HG03025 (cell line): Measurements from ENCODE around the gene CDKN1B.
A peak's percentile ranks its signal among the peaks of the same experiment; 100 is the strongest.

Source experiments
- ATAC-seq: cut with Tn5 transposase; IDR thresholded peaks from one replicate; pipeline ENCODE4 v1.9.1; 2021; ENCODE audit warnings: mild to moderate bottlenecking, moderate library complexity; ENCODE audit not compliant: unreplicated experiment, low FRiP score

Gene CDKN1B

DNA sequence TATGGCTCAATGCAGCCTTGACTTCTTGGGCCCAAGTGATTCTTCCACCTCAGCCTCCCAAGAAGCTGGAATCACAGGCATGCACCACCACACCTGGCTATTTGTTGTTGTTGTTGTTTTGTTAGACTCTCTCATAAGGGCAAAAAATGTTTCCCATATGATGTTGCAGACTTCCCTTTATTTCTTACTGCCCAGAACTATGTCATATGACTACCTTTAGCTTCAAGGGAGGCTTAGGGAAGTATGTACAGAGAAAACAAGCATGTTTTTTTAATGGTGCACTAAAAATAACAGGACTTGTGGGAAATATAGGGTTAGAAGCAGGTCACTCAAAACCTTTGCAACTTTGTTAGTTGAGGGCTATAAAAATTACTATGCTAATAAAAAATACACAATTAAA, 16.9 kb upstream of the CDKN1B start:
- no peak for ATAC-seq

DNA sequence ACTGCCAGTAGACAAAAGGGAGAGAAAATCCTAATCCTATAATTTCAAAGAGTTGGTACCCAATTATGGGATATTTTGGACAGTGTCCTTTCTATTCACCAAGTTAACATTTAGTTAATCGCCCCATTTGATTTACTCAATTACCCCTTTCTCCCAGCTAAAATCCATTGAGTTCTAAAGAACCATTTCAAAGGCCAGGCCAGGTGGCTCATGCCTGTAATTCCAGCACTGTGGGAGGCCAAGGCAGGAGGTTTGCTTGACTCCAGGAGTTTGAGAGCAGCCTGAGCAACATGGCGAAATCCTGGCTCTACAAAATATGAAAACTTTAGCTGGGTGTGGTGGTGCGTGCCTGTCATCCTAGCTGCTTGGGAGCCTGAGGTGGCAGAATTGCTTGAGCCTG, 15.7 kb upstream of the CDKN1B start:
- ATAC-seq = no peak

DNA sequence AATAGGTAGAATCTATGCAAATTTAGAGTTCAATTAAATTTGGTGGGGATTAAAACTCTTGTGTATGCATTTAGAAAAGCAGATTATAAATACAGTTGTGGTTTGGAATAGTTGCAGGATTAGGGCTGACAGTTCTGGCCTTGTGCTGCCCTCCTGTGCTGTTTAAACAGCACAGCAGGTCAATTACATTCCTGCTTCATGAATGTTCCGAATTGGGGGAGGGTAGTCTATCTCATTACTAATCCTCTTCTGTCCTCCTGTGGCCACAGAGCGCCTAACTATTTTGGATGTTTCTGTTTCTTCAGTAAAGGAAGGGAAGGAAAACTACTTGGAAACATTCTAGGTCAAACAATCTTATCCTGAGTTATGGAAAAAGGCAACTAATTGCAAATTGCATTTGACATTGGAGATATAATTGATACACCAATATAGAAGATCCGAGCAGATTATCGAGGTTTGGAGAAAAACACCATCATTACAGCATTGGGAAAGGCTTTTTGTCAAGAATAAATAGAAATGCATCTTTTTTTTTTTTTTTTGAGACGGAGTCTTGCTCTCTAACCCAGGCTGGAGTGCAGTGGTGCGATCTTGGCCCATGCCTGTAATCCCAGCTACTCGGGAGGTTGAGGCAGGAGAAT, 12.5 kb upstream of the CDKN1B start:
- no peak for ATAC-seq

DNA sequence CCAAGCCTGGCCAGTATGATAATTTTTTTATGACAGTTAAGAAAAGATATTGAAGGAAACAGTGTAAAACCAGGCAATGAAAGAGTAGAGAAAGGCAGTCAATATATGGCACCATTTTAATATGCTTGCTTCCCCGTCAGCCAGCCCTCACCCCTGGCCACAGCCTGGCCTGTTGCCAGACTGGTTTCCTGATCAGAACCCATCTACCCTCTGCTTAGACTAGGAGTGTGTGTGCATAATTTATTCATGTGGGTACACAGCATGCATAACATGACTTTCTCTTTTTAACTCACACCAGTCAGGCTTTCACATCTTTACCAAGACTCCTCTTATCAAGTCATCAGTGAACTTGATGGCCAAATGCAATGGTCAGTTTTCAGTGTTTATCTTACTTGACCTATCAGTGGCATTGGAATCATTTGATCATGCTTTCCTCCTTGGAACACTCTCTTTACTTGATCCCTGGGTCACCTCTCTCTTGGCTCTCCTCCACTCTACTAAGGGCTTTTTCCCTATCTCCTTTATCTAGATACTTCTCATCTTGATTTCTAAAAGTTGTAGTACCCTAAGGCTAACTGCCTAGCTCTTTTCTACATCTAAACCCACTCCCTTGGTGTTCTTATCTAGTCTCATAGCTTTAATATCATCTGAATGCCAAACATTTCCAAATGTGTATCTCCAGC, 11.2 kb upstream of the CDKN1B start:
- ATAC-seq = no peak

DNA sequence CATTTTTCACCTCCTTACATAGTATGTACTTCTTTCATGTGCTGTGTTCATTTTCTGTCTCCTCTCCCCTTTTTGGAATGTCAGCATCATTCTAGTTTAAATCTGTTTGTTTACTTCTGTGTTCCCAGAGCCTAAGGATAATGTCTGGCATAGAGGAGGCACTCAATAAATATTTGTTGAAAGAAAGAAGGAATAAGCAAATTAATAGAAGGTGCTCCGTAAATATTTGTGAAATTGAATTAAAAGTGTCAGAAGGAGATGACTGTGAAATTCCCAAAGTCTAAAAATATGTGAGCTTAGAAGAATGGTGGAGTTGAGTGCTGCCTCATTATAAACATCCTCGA, 3.3 kb upstream of the CDKN1B start:
- no peak for ATAC-seq

DNA sequence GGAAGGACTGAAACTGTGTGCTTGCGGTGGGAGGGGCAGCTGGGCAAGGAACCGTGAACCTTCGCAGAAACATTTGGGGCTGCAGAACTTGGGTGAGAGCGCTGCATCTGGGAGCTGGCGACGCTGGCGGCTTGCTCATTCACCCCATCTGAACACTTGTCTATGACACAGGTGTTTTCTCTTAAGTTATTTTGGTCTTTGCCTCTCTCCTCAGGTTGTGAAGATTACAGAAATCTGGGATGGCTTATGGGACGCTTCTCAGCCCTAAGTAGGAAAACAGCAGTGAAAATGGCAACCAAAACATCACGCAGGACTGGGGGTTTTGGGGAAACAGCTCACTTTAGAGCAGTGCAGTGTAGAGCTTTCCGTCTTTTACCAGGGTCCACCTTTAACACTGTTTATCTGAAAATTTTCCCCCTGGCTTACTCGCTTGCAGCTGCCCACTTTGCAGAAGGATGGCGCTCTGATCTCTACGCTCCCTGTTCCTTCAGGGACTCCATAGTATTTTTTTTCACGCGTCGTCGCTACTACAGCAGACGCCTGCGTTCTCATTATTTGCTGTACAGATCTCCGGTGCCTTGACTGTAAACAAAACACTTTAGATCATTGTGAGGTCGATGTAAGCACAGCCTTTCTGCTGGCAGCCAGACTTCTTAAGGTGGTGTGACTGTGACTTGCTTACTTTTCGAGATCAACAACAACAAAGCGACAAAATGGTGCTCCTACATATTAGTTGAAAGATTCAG, 2.7 kb upstream of the CDKN1B start:
- ATAC-seq = no peak

DNA sequence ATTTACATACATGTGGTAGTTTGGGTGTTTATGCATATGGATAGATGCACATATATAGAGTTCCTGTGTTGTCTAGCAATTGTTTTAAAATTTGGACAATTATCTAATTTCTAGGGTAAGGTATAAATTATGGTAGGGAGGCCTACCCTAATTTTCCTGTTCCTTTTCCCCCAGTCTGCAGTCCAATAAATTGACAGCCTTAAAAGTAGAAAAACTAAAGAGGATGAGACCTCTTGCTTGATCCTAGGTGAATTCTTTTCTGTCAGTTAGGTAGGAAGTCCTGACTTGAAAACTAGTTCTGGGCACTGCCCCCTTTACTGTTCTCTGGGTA, 2.1 kb upstream of the CDKN1B start:
- ATAC-seq = no peak

DNA sequence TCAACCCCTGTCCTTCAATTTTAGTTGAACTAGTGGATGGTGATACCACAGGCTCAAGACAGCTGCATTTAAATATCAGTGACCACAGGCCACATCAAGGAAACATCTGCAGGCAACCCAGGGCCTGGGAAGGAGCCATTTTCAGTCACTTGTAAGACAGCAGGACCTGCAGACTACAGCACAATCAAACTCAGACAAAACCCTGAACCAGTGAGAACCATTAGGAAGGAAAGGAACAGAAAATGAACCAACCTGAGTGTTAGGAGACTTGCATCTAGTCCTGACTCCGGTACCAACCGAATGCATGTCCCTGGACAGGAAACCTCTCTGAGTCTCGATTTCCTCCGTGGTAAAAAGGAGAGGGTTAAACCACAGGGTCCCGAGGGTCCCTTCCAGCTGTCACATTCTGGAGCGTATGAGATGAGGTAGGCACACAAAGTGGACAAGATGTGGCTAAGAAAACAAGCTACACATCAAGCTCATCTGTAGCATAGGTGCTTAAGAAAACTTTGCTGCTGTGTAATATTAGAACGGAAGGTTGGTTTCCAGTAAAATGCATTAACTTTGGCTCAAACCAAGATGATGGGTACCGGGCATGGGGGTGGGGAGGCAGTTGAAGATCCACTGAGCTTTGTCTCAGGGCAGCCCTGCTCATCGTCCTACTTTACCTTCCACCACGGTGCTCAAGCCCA, 1.6 kb upstream of the CDKN1B start:
- ATAC-seq = peak; percentile 21

DNA sequence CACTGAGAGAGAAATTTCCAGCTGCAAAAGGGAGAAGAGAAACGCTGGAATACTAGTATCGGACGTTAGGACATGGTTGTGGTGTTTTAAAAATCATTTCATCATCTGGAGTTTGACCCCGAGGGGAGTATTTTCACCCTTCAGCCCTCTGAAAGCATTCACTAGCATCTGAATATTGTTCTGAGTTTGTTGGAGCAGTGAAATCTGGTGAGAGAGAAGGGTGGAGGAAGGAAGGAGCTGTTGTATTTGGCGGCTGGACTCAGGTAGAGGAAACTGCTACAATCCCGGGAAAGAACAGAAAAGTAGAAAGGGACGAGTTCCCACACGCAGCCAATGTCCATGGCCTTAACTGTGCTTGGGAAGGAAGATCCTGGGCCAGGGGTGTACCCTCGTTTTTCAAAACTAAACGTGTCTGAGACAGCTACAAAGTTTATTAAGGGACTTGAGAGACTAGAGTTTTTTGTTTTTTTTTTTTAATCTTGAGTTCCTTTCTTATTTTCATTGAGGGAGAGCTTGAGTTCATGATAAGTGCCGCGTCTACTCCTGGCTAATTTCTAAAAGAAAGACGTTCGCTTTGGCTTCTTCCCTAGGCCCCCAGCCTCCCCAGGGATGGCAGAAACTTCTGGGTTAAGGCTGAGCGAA, 896 bp upstream of the CDKN1B start:
- ATAC-seq = no peak

DNA sequence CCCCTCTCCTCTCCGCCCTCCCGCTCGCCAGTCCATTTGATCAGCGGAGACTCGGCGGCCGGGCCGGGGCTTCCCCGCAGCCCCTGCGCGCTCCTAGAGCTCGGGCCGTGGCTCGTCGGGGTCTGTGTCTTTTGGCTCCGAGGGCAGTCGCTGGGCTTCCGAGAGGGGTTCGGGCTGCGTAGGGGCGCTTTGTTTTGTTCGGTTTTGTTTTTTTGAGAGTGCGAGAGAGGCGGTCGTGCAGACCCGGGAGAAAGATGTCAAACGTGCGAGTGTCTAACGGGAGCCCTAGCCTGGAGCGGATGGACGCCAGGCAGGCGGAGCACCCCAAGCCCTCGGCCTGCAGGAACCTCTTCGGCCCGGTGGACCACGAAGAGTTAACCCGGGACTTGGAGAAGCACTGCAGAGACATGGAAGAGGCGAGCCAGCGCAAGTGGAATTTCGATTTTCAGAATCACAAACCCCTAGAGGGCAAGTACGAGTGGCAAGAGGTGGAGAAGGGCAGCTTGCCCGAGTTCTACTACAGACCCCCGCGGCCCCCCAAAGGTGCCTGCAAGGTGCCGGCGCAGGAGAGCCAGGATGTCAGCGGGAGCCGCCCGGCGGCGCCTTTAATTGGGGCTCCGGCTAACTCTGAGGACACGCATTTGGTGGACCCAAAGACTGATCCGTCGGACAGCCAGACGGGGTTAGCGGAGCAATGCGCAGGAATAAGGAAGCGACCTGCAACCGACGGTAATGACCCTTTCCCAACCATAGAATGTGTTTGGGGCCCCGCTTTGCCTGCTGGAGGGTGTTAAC, 615 bp downstream of the CDKN1B start:
- peak; percentile 1 for ATAC-seq

DNA sequence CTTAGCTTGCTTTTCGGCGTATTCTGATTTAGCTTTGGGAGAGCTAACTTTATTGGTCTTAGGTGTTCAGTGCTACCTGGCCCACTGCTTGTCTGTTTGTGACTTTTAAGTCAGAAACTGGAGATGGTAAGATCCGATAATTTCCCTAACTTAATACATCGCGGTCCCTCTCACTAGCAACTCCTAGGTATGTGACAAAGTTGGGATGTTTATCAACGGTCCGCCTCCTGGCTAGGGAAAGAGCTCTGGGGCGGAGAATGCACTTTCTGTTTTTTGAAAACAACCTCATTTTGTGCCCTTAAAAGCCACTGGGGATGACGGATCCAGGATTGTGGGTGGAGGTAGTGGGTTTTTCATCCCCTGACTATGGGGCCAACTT, 1.2 kb downstream of the CDKN1B start:
- ATAC-seq = no peak

DNA sequence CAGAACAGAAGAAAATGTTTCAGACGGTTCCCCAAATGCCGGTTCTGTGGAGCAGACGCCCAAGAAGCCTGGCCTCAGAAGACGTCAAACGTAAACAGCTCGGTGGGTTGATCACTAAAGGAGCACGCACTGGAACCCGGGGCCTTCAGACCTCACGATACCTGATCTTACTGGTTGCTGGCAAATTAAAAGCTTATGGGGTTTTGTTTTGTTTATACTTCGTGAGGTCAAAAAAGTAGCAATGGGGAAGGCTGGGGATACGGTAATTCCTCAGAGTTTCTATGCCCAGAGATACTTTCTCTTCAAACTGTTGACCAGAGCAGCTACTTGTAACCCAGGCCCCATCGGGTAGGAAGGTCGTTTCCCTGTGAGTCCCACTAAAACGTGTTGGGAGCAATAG, 1.7 kb downstream of the CDKN1B start:
- no peak for ATAC-seq

DNA sequence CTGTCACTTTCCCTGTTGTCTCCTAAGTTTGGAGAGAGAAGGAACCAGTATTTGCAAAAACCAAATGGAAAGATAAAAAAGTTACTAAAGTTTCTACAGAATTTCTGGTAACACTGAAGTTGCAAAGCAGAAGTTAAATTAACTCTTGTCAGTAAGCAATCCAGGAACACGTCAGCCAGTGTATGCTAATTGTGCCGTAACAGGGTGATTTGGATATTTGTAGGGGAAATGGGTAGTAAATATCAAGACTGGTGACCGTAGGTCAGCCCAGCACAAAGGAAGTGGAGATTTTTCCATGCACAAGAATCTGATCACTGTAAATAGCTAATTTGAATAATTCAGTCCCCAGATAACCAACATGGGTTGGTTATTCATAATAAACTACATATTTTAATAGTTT, 2.3 kb downstream of the CDKN1B start:
- no peak for ATAC-seq

DNA sequence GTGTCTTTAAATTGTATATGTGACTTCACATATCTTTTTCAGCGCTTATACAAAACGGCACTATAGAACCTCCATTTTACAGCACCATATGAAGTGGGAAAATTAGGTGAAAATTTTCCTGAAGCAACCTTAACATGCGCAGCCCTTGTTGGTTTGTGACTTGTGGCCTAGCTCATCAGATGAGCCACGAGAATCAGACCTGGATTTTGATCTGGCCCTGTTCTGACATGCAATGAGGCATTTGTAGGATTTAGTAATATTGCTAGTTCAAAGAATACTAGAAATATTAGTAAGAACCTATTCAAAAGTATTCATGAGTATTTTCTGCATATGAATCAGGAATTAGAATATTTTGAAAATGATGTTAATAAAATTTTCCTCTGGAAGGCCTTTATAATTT, 2.9 kb downstream of the CDKN1B start:
- no peak for ATAC-seq

DNA sequence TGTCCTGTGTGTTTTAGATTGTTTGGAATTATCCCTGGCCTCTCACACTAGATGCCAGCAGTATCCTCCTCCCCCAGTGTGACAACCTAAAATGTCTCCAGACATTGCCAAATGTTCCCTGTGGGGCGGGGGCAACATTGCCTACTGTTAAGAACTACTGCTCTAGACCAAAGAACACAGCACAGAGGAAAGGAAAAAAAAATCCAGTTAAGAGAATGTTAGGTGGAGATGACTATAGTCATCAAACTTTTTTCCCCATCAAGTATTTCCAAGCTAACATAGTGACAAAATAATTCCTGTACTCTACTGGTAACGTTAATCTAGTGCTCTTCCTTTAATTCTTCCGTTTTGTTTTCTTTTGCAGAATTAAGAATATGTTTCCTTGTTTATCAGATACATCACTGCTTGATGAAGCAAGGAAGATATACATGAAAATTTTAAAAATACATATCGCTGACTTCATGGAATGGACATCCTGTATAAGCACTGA, 3.5 kb downstream of the CDKN1B start:
- ATAC-seq = no peak

DNA sequence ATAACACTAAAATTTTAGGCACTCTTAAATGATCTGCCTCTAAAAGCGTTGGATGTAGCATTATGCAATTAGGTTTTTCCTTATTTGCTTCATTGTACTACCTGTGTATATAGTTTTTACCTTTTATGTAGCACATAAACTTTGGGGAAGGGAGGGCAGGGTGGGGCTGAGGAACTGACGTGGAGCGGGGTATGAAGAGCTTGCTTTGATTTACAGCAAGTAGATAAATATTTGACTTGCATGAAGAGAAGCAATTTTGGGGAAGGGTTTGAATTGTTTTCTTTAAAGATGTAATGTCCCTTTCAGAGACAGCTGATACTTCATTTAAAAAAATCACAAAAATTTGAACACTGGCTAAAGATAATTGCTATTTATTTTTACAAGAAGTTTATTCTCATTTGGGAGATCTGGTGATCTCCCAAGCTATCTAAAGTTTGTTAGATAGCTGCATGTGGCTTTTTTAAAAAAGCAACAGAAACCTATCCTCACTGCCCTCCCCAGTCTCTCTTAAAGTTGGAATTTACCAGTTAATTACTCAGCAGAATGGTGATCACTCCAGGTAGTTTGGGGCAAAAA, 4.1 kb downstream of the CDKN1B start:
- ATAC-seq = no peak

DNA sequence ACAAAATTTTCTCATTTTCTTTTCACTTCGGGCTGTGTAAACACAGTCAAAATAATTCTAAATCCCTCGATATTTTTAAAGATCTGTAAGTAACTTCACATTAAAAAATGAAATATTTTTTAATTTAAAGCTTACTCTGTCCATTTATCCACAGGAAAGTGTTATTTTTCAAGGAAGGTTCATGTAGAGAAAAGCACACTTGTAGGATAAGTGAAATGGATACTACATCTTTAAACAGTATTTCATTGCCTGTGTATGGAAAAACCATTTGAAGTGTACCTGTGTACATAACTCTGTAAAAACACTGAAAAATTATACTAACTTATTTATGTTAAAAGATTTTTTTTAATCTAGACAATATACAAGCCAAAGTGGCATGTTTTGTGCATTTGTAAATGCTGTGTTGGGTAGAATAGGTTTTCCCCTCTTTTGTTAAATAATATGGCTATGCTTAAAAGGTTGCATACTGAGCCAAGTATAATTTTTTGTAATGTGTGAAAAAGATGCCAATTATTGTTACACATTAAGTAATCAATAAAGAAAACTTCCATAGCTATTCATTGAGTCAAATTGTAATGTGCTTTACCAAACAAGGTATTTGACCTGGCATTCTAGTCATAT, 4.8 kb downstream of the CDKN1B start:
- ATAC-seq = no peak

DNA sequence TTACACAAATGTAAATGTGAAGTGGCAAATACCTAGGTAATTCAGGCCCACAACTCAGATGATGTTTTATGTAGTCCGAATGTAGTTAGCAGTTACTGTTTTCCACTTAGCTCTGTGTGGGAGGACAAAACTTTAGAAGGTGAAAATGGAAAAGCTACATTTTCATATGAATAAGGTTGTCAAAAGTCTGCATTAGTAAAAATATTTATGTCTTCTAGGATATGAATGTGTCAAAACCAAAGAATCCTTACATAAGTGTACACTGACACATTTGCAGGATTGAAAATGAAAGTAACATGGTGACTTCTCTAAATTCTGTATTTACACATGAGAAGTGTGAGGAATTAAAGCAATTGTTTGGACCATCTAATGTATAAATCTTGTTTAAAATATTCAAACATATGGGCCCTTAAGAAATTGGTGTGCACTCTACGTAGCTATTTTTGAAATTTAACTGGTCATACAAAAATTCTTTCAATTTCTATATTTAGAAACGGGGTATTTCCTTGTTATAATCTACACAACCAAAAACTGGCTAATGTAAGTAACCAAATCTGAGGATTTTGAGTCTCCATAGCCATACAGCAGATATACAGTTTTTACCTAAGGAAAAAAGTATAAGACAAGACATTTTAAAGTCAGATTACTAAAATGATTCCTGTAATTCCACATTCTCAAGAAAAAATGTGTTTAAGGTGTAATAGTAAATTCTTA, 5.4 kb downstream of the CDKN1B start:
- ATAC-seq = no peak
